NCI-H446 treated with DMSO at 0.1 percent for 48 hours (cell line): ENCODE data around the gene C1GALT1.
"Not testable (repeated sequence)": the region's sequence is repeated elsewhere in the genome, so short reads cannot be mapped to it uniquely, and the experiment has no call there.

ENCODE experiments used
- DNase-seq: peaks from one replicate; lab custom pipeline; 2025; lab: John Stamatoyannopoulos, UW

Gene C1GALT1

DNA sequence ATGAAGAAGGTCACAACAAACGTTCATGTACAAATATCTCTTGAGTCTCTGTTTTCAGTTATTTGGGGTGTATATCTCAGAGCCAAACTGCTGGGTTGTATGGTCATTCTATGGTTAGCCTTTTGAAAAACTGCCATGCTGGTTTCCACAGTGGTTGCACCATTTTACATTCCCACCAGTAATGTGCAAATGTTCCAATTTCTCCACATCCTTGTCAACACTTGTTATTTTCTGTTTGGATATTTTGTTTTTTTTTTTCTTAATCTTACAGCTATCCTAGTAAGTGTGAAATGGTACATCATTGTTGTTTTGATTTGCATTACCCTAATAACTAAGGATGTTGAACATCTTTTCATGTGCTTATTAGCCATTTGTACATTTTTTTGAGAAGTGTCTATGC lies 13.0 kb upstream of the C1GALT1 start:
- DNase-seq = no peak

GRCh38 chr7:7173956-7174632 lies 8.2 kb upstream of the C1GALT1 start:
- DNase-seq = no peak

DNA sequence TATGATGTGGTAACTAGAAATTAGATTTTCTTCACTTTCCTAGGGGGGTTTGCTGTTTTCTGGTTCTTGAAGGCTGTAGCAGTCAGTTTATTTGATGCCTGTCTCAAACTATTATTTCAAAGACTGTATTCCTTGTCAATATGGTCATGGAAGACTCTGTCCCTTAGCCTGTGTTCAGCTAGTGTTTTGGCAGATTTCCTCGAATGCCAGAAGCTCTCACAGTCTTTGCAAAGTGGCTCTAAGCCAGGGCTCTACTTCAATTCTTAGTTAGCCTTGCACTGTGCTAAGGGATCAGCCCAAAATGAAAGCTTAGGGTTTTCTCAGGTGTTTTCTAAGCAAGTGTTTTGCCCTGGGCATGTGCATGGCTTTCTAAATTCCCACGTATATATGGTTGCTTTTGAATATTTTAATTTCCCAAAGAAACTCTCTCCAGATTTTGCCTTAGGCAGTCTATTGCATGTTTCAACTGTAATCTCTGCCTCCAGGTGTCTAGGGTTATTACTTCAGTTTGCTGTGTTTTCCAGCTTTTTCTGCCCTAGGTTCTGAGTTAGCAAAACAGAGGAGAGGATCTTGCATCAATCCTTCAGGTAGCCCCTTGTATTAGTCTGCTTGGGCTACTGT lies 7.2 kb upstream of the C1GALT1 start:
- no peak for DNase-seq

DNA sequence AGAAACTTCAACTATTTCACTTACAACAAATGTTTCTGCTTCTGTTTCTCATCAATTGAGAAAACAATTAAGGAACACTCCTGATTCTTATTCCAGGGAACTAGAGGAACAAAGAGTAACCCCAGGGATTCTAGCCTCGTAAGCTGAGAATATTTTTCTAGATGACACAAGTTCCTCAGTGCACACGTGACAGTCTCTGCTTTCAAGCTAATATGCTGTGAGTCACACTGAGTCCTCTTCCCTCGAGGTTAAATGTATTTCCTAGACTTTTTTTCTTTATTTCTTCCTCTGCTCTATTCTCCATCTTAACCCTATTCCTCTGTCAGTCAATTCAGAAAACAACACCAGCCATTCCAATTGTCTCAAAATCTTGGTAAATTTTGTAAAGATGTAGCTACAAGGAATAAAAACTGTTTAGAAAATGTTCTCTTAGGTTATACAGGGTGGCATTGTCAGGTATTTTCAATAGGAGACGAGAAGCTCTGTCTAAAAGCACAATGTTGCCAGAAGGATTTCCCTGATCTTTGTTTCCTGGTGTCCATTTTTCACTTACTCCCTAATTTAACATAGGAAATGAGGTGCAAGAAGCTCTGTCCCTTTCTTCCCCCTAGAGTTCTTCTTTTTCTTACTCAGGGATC lies 5.8 kb upstream of the C1GALT1 start:
- no peak for DNase-seq

DNA sequence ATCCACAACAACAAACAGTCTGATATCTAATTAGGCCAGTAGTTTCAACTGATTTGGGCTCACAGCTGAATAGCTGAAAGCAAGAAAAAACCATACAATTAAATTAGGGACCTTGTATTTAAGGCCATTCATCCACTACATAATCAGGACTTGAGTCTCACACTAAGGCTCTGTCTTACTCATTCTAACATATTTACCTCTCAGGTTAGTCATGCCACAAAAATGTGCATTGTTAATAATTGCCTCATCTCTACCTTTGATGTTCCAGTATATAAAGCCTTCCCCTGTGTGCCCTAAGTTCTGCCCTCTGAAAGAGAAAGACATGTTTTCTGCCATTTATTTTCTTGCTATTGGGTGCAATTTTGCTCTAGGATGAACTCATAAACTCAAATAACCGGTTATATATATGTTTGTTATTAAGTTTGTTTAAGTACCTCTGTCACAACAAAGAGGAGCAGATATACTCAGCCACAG lies 5.3 kb upstream of the C1GALT1 start:
- DNase-seq = no peak

DNA sequence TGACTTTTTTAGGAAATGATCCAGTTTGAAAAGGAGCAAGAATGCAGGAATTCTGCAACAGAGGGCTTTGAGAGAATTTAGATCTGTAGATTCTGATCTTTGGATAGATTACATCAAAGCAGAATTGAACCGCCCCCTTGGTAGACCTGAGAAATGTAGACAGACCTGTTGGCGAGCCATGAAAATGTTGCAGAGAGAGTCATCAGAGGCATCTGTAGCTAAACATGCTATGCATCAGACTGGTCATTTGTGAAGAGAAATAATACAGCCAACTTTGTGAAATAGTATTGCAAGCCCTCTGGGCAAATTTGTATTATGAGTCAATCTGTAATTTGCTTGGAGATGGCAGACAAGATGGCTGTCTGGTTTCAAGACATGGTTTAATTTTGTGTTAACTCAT lies 4.3 kb upstream of the C1GALT1 start:
- no peak for DNase-seq

- DNase-seq = no peak
Measured at GRCh38 chr7:7178906-7179305, 3.4 kb upstream of the C1GALT1 start.

- no peak for DNase-seq
Measured at GRCh38 chr7:7180725-7181449, 1.5 kb upstream of the C1GALT1 start.

DNA sequence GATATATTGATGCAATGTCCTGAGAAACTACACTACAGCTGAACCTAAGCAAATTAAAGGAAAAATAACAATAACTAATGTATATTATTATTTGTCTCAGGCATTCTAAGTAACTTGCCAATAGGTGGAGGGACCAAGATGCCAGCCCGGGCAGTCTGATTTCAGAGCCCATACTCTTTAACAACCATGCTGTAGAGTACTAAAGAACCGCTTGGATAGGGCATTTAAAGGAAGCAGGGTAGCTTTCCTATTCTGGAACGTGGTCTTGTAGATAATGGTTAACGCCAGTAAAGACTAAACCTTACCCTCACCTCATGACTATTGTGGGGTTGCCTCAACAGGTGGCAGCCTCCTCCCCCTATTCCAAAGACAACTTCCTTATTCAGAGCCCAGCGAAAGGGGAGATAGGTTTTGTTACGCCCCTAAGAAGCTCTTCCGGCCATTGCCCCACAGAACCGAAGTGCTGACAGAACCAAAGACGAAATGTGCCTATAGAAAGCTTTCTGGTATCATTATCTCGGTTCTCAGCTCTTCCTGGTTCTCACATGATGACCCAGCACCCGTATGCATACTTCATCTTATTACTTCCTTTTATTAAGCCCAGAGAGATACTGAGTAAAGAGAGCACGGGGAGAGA lies 707 bp upstream of the C1GALT1 start:
- no peak for DNase-seq

- no peak for DNase-seq
Measured at GRCh38 chr7:7183061-7183837, 905 bp downstream of the C1GALT1 start.

DNA sequence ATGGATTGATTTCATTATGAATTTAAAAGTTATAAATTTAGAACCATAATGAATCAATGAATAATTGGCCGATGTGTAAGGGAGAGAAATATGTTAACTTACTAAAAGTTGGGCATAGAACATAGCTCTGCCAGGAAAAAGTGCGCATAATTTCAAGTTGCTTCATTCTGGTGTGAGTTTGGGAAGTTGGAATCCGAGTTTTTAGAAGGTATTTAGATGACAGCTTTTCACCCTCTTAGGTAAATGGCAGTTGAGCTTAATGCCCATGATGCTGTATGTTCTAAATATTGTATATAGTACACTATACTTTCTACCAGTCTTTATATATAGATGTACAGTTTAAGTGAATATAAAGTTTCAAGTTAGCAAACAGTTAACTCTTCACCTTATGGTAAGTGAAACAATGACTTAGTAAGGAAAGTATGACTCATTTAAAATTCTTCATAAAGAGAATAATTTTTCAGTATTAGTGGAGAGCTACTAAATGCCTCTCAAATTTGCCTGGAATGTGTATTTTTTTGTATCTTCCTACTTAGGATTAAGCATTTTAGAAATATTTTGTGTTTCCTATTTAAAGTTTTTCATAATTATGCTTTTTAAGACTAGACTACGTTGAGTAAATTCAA lies 1.6 kb downstream of the C1GALT1 start:
- no peak for DNase-seq

GRCh38 chr7:7185371-7185989 lies 3.1 kb downstream of the C1GALT1 start:
- no peak for DNase-seq

DNA sequence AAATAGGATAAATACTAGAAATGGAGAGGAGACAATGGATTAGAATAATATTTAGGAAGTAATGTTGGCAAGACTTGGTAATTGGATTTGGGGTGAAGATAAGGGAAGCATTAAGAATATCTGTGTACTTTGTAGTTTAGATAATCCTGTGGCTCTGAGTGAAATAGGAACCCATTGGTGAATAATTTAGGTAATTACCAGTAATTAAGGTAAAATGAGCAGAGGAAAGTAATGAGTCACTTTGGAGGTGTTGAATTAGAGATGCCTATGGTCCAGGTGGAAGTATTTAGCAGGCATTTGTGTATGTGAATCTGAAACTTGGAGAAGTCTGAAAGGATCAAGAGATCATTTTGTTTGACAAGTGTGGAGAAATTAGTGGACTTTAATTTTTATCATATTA lies 5.7 kb downstream of the C1GALT1 start:
- no peak for DNase-seq

DNA sequence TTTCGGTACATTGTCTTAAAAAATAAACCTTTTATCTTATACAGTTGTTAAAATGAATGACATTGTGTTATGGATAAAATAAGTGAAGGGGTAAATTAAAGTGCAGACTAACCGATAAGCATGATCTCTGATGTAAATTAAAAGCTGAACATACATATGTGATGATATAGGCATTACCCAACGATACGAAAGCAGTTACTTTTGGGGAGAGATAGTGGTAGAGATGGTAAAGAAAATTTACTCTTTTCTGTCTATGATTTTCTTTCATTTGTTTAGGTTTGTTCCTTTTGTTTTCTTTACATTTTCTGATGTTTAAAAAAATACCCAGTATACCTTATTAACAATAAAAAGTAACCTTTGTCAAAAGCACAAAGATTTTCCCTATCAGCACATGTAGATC lies 6.4 kb downstream of the C1GALT1 start:
- no peak for DNase-seq

DNA sequence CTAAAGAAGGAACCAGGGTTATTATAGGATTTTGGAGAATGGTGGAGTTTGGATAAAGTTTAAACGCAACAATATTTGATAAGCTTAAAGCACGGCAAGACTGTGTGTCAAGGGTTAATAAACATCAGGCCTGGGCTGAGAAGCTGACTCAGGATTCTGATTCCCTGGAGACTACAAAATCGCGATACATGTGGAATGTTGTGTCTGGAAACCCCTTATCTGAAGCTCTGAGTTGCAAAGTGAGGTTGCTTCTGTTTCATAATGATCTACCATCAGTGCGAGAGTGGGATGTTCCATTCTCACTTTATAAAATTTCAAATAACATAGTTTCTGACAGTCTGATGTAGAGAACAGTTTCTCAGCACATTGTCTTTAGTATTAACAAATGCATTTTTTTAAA lies 7.8 kb downstream of the C1GALT1 start:
- no peak for DNase-seq

- DNase-seq = no peak
Measured at GRCh38 chr7:7191137-7191536, 8.8 kb downstream of the C1GALT1 start.

- not testable (repeated sequence) for DNase-seq
Measured at GRCh38 chr7:7192798-7193788, 10.7 kb downstream of the C1GALT1 start.

DNA sequence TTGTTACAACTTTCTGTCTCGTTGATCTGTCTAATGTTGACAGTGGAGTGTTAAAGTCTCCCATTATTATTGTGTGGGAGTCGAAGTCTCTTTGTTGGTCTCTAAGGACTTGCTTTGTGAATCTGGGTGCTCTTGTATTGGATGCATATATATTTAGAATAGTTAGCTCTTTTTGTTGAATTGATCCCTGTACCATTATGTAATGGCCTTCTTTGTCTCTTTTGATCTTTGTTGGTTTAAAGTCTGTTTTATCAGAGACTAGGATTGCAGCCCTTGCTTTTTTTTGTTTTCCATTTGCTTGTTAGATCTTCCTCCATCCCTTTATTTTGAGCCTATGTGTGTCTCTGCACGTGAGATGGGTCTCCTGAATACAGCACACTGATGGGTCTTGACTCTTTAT lies 17.2 kb downstream of the C1GALT1 start:
- DNase-seq = not testable (repeated sequence)

- not testable (repeated sequence) for DNase-seq
Measured at GRCh38 chr7:7200255-7200654, 17.9 kb downstream of the C1GALT1 start.
